ENCODE measurements around the gene RASGRF1. TPM values are rescaled to one million over a fixed set of nuclear protein-coding genes. Genes with fewer than 3 reads are reported as not detected.

The RASGRF1 gene
- total RNA-seq, 1 donor from 2014 or later = 11.4 TPM

GRCh38 chr15:79089331-79089889 is 1.2 kb downstream of the RASGRF1 start:
- H3K4me1 Mint-ChIP-seq = peaks cover 17% of the 10 kb centered on the region
- POLR2A ChIA-PET = no interaction called here
- CTCF ChIA-PET = no interaction called here
- DNase-seq (no peak), ATAC-seq (ENCODE audit: low read depth) (no peak)
- no peak overlapping the region for H3K27ac Mint-ChIP-seq
- intact Hi-C loops (cut with micrococcal nuclease) = no loop called here
- peaks cover 52% of the 10 kb centered on the region for H3K27me3 Mint-ChIP-seq
- H3K36me3 Mint-ChIP-seq (ENCODE audit: low read depth) = no peaks in the 10 kb centered on the region
- H3K9me3 Mint-ChIP-seq = no peaks in the 10 kb centered on the region
- H3K4me3 Mint-ChIP-seq = no peak overlapping the region
- no peak for TF ChIP-seq CTCF (IDR thresholded peaks at IDR 0.05)

- no peak for TF ChIP-seq CTCF (IDR thresholded peaks at IDR 0.05)
- Mint-ChIP-seq H3K36me3 (ENCODE audit: low read depth) (no peaks in the 10 kb centered on the region), H3K4me1 (peaks cover 17% of the 10 kb centered on the region), H3K4me3 (no peak overlapping the region), H3K27me3 (peaks cover 51% of the 10 kb centered on the region), H3K27ac (no peak overlapping the region), H3K9me3 (no peaks in the 10 kb centered on the region)
- intact Hi-C loops (cut with micrococcal nuclease) = no loop called here
- DNase-seq (no peak), ATAC-seq (ENCODE audit: low read depth) (no peak)
- POLR2A ChIA-PET = no interaction called here
- CTCF ChIA-PET = no interaction called here
These were observed 2.0 kb downstream of the RASGRF1 start for GRCh38 chr15:79088426-79089205.

GRCh38 chr15:79086814-79087213 is 3.8 kb downstream of the RASGRF1 start:
- intact Hi-C loops (cut with micrococcal nuclease) = no loop called here
- DNase-seq = no peak
- no peak for TF ChIP-seq CTCF (IDR thresholded peaks at IDR 0.05)
- ChIA-PET POLR2A (interaction anchor here (0.7 kb wide), 1 partner anchor 163 kb away, joined by 6 read pairs; no protein-coding TSS in a partner anchor), CTCF (interaction anchor here (0.6 to 1.7 kb wide), 2 partner anchors 62 to 179 kb away, joined by 3 read pairs; no protein-coding TSS in a partner anchor)
- Mint-ChIP-seq H3K27ac (no peak overlapping the region), H3K4me1 (peaks cover 12% of the 10 kb centered on the region), H3K27me3 (peaks cover 41% of the 10 kb centered on the region), H3K9me3 (no peaks in the 10 kb centered on the region), H3K4me3 (no peak overlapping the region), H3K36me3 (ENCODE audit: low read depth) (no peaks in the 10 kb centered on the region)
- no peak for ATAC-seq (ENCODE audit: low read depth)

GRCh38 chr15:79084308-79084968 is 6.1 kb downstream of the RASGRF1 start:
- H3K36me3 Mint-ChIP-seq (ENCODE audit: low read depth) = no peaks in the 10 kb centered on the region
- POLR2A ChIA-PET = no interaction called here

More at GRCh38 chr15:79084308-79084968, 6.1 kb downstream of the RASGRF1 start:
- no peak for TF ChIP-seq CTCF (IDR thresholded peaks at IDR 0.05)
- Mint-ChIP-seq H3K27ac (no peak overlapping the region), H3K9me3 (no peaks in the 10 kb centered on the region), H3K4me3 (no peak overlapping the region), H3K4me1 (peaks cover 2% of the 10 kb centered on the region), H3K27me3 (peaks cover 32% of the 10 kb centered on the region)
- CTCF ChIA-PET = no interaction called here
- intact Hi-C loops (cut with micrococcal nuclease) = no loop called here
- DNase-seq (no peak), ATAC-seq (ENCODE audit: low read depth) (no peak)

Measured in activated B cell treated with CpG ODN at 0.5 μM for 24 hours (primary cell).